COLO829 (cell line): ENCODE measurements around the gene LRRC26.
A peak's percentile ranks its signal among the peaks of the same experiment; 100 is the strongest.

ENCODE experiments used
- DNase-seq: peaks from one replicate; pipeline ENCODE4 v3.0.0; 2012; ENCODE audit warnings: low spot score

LRRC26 gene

GRCh38 chr9:137198902-137199283 is 29.0 kb upstream of the LRRC26 start:
- no peak for DNase-seq

GRCh38 chr9:137198051-137198901 is 28.4 kb upstream of the LRRC26 start:
- no peak for DNase-seq

- DNase-seq, result no peak
Measured at GRCh38 chr9:137195525-137196220, 25.8 kb upstream of the LRRC26 start.

- no peak for DNase-seq
Measured at GRCh38 chr9:137194909-137195308, 25.1 kb upstream of the LRRC26 start.

GRCh38 chr9:137194388-137194787 is 24.5 kb upstream of the LRRC26 start:
- DNase-seq, result no peak

- DNase-seq, result no peak
Measured at GRCh38 chr9:137193771-137194170, 23.9 kb upstream of the LRRC26 start.

- no peak for DNase-seq
Measured at GRCh38 chr9:137192859-137193258, 23.0 kb upstream of the LRRC26 start.

GRCh38 chr9:137192448-137192780 is 22.6 kb upstream of the LRRC26 start:
- DNase-seq, result no peak

- DNase-seq, result no peak
Measured at GRCh38 chr9:137191691-137192447, 22.0 kb upstream of the LRRC26 start.

- no peak for DNase-seq
Measured at GRCh38 chr9:137191245-137191644, 21.4 kb upstream of the LRRC26 start.

- no peak for DNase-seq
Measured at GRCh38 chr9:137190315-137190856, 20.5 kb upstream of the LRRC26 start.

GRCh38 chr9:137189297-137190295 is 19.7 kb upstream of the LRRC26 start:
- no peak for DNase-seq

GRCh38 chr9:137188490-137189296 is 18.8 kb upstream of the LRRC26 start, which contains the start of the genes ANAPC2 and SSNA1:
ANAPC2 (minus strand) TSS chr9:137188560; CDS start chr9:137188532, 28 bp downstream.
SSNA1 (plus strand) TSS chr9:137188676; CDS start chr9:137188727, 51 bp downstream.
- peak; percentile 88 for DNase-seq

GRCh38 chr9:137188086-137188489 is 18.2 kb upstream of the LRRC26 start:
- no peak for DNase-seq

GRCh38 chr9:137187386-137187785 is 17.5 kb upstream of the LRRC26 start:
- no peak for DNase-seq

GRCh38 chr9:137186385-137186784 is 16.5 kb upstream of the LRRC26 start:
- DNase-seq, result no peak

- DNase-seq, result no peak
Measured at GRCh38 chr9:137185921-137186320, 16.1 kb upstream of the LRRC26 start.

GRCh38 chr9:137184881-137185660 is 15.2 kb upstream of the LRRC26 start:
- DNase-seq, result no peak

GRCh38 chr9:137183980-137184595 is 14.2 kb upstream of the LRRC26 start:
- no peak for DNase-seq
